ENCODE measurements around the gene ANKRD55.

GRCh38 chr5:56092115-56092514, 141.0 kb downstream of the ANKRD55 start:
- no peak for TF ChIP-seq NFIC (IDR thresholded peaks at IDR 0.05; ENCODE audit: borderline replicate concordance)
- TF ChIP-seq CTCF (IDR thresholded peaks at IDR 0.05) = no peak
- no peak for TF ChIP-seq ZBTB33 (IDR thresholded peaks at IDR 0.05; ENCODE audit: borderline replicate concordance, low read depth)
- TF ChIP-seq PBX3 (IDR thresholded peaks at IDR 0.05) = no peak
- no peak for TF ChIP-seq JUND (IDR thresholded peaks at IDR 0.05)
- TF ChIP-seq NRF1 (IDR thresholded peaks at IDR 0.05; ENCODE audit: low read depth, low read length) = no peak
- no peak for TF ChIP-seq EP300 (IDR thresholded peaks at IDR 0.05; ENCODE audit: borderline replicate concordance in 1 of 2, low read depth in 1 of 2, low read length in 1 of 2)
- TF ChIP-seq GATA2 (CRISPR knock-in tag; IDR thresholded peaks at IDR 0.05) = no peak
- TF ChIP-seq MXI1 (IDR thresholded peaks at IDR 0.05; ENCODE audit: low read depth, low read length) = no peak
- TF ChIP-seq TEAD4 (IDR thresholded peaks at IDR 0.05; ENCODE audit: borderline replicate concordance, insufficient read depth) = no peak
